D721Med (cell line): ENCODE data around the gene MARK2.

Source experiments
- DNase-seq: peaks from one replicate; pipeline ENCODE4 v3.0.0; 2011; ENCODE audit warnings: low spot score; ENCODE audit not compliant: insufficient read length
- FAIRE-seq: peaks from 2 replicates; lab custom pipeline; 2011; peaks lifted over from hg19 to GRCh38; lab: Jason Lieb, UNC
- CTCF ChIP-seq: IDR thresholded peaks from 2 replicates; pipeline ENCODE4 v1.5.1; 2012; ENCODE audit warnings: mild to moderate bottlenecking, control low read depth; ENCODE audit not compliant: insufficient read depth; ENCODE audit errors: missing control alignments

Gene MARK2

GRCh38 chr11:63845303-63845702 is 6.4 kb downstream of the MARK2 start:
- TF ChIP-seq CTCF: no peak
- DNase-seq: no peak
- FAIRE-seq: no peak

- no peak for DNase-seq
- no peak for TF ChIP-seq CTCF
- no peak for FAIRE-seq
Measured at GRCh38 chr11:63845911-63846310, 7.0 kb downstream of the MARK2 start.

GRCh38 chr11:63846897-63847296 is 8.0 kb downstream of the MARK2 start:
- TF ChIP-seq CTCF: no peak
- no peak for FAIRE-seq
- no peak for DNase-seq

GRCh38 chr11:63847363-63847762 is 8.5 kb downstream of the MARK2 start:
- no peak for TF ChIP-seq CTCF
- FAIRE-seq (no peak), DNase-seq (no peak)

DNA sequence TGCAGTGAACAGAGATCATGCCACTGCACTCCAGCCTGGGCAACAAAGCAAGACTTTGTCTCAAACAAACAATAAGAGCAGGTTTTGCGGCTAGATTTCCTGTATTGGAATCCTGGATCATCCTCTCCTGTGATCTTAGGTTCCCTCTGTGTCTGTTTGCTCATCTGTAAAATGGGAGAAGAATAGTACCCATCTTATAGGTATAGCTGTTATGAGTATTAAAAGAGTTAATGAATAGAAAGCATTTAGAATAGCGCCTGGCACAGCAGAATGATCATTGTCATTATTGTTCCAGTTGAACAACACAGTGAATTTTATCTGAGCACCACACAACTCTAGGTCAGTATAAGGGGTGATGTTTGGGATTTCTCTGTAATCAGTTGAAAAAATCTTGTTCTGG is 10.8 kb downstream of the MARK2 start:
- TF ChIP-seq CTCF: no peak
- DNase-seq (no peak), FAIRE-seq (no peak)

- DNase-seq: no peak
- no peak for FAIRE-seq
- TF ChIP-seq CTCF: no peak
Measured at GRCh38 chr11:63850920-63851319, 12.0 kb downstream of the MARK2 start.

- TF ChIP-seq CTCF: no peak
- FAIRE-seq (no peak), DNase-seq (no peak)
Measured at GRCh38 chr11:63851364-63851763, 12.5 kb downstream of the MARK2 start.
